ENCODE results near the gene RSPO1.

DNA sequence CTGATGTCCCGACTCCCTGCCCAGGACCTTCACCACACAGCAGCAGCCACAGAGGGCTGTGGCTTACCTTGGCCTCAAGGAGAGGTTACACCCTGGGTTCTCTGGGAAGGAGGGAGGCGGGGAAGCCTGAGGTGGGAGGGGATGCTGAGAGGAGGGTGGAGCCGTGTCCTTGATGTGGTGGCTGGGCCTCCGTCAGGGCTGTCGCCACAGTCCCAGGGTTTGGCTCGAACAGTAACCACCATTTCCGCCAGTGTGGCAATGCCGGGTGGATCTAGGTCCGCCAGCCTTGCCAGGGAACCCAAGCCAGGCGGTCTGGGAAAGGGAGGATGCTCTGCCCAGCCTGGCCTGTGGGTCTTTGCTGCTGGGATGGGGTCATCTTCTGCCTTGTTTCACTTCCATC is 39.2 kb upstream of the RSPO1 start:
- TF ChIP-seq, protein P1, sequence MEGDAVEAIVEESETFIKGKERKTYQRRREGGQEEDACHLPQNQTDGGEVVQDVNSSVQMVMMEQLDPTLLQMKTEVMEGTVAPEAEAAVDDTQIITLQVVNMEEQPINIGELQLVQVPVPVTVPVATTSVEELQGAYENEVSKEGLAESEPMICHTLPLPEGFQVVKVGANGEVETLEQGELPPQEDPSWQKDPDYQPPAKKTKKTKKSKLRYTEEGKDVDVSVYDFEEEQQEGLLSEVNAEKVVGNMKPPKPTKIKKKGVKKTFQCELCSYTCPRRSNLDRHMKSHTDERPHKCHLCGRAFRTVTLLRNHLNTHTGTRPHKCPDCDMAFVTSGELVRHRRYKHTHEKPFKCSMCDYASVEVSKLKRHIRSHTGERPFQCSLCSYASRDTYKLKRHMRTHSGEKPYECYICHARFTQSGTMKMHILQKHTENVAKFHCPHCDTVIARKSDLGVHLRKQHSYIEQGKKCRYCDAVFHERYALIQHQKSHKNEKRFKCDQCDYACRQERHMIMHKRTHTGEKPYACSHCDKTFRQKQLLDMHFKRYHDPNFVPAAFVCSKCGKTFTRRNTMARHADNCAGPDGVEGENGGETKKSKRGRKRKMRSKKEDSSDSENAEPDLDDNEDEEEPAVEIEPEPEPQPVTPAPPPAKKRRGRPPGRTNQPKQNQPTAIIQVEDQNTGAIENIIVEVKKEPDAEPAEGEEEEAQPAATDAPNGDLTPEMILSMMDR (optimal IDR thresholded peaks at IDR 0.05 in 1 of 3, IDR thresholded peaks at IDR 0.05 in 1 of 3, conservative IDR thresholded peaks at IDR 0.05 in 1 of 3; ENCODE audit: extremely low read depth in 1 of 3, insufficient read depth in 2 of 3, low read length in 3 of 3) = no peak
- TF ChIP-seq EZH2 (IDR thresholded peaks at IDR 0.05; ENCODE audit: low read length) = no peak

Measured in keratinocyte (primary cell).